HG02884 (cell line): ENCODE measurements around the gene ACOT9.
"Not testable (repeated sequence)": the region's sequence is repeated elsewhere in the genome, so short reads cannot be mapped to it uniquely, and the experiment has no call there.

ENCODE experiments used
- ATAC-seq: cut with Tn5 transposase; IDR thresholded peaks from one replicate; pipeline ENCODE4 v1.9.1; 2021; ENCODE audit warnings: mild to moderate bottlenecking, moderate library complexity; ENCODE audit not compliant: unreplicated experiment

ACOT9 gene, protein sequence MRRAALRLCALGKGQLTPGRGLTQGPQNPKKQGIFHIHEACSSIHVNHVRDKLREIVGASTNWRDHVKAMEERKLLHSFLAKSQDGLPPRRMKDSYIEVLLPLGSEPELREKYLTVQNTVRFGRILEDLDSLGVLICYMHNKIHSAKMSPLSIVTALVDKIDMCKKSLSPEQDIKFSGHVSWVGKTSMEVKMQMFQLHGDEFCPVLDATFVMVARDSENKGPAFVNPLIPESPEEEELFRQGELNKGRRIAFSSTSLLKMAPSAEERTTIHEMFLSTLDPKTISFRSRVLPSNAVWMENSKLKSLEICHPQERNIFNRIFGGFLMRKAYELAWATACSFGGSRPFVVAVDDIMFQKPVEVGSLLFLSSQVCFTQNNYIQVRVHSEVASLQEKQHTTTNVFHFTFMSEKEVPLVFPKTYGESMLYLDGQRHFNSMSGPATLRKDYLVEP

DNA sequence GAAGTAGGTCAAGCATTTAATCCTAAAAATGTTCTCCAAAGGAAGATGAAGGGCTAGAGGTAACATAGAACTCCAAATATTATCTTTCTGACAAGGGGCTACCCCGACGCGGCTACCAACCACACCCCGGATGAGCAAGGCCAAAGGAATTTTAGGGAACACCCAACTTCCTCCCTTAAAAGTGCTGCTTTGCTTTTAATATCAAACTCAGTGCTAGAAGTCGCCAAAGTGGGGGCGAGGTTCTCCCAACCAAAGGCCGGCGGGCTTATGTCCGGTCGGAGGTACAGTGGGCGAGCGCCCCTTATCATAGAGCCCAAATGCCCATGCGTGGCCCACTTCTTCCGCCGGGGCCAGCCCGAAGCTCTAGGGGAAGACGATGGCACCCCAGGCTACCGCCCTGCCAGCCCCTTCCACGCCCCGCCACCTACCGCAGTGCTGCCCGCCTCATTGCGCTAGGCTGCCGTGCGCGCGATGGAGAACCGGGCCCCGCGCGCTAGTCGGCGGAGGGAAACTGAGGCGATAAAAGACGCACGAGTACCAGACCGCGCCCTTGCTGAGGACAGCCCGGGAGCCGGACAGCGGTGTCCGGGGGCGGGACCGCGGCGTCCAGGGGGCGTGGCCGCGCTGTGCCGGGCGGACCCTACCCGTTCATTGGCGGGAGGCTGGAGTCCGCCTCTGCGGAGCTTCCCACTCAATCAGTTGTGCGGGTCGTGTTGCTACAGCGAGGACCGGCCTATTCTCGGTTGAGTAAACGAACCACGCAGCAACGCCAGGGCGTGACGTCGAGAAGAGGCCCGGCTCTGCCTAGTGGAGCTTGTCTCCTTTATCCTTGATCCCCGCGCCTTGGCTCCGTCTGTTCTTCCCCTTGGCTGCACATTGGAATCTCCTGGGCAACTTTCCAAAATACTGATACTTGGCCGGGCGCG lies at the start of gene ACOT9:
Gene ACOT9 (minus strand): TSS at position 580 of the 926 bp plus-strand sequence. CDS start 132 bp downstream, at position 448.
- ATAC-seq = peak; percentile 93

GRCh38 chrX:23790155-23790497 lies 47.0 kb upstream of the ACOT9 start:
- no peak for ATAC-seq

DNA sequence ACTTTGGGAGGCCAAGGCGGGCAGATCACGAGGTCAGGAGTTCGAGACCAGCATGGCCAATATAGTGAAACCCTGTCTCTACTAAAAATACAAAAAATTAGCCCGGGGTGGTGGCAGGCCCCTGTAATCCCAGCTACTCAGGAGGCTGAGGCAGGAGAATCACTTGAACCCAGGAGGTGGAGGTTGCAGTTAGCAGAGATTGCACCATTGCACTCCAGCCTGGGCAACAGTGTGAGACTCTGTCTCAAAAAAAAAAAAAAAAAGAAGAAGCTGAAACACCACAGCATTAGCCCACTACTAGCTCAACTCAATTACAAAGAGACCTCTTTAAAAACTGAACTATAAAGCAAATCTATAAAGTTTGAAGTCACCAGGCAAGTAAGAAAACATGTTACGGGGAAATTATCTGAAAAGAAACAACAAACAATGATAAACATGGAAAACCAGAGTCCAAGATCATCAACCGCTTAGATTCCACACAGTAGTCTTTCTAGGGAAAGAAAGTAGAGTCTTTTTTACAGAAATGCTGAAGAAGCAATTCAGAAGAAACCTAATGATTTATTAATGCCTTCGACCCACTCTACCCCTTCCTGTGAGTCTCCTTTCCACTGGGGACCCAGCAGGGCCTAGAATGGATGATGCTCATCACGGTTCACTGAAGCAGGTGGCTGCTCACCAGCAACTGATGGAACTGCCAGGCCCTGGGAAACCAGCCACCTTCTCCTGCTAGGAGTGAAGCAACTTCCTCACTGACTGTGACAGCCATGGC lies 46.5 kb upstream of the ACOT9 start:
- no peak for ATAC-seq

GRCh38 chrX:23788946-23789345 lies 45.9 kb upstream of the ACOT9 start:
- no peak for ATAC-seq

DNA sequence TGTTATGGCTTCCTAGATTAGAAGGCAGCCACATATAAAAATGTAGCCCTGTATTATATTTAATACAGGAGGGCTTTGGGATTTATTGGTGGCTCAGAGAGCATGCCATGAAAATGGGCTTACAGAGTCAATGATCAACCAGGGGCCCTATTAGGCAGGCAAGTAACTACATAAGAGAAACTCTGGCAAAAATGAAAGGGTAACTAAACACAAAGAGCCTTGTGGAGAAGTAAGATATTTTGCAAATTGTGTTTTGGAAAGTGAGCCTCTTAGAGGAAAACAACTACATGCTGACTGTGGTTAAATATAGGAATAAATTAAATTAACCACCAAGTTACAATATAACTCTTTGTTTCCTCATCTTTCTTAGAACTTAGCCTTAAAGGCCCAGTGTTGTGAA lies 45.4 kb upstream of the ACOT9 start:
- no peak for ATAC-seq

DNA sequence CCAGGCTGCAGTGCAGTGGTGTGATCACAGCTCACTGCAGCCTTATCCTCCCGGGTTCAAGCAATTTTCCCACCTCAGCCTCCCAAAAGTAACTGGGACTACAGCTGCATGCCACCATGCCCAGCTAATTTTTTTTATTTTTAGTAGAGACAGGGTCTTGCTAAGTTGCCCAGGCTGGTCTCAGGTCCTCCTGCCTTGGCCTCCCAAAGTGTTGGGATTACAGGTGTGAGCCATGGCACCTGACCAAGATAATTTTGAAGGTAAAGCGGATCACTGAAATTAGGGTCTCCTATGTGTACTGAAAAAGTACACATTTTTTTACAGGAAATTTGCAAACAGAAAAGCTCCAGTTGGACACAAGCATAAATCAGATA lies 44.7 kb upstream of the ACOT9 start:
- no peak for ATAC-seq

DNA sequence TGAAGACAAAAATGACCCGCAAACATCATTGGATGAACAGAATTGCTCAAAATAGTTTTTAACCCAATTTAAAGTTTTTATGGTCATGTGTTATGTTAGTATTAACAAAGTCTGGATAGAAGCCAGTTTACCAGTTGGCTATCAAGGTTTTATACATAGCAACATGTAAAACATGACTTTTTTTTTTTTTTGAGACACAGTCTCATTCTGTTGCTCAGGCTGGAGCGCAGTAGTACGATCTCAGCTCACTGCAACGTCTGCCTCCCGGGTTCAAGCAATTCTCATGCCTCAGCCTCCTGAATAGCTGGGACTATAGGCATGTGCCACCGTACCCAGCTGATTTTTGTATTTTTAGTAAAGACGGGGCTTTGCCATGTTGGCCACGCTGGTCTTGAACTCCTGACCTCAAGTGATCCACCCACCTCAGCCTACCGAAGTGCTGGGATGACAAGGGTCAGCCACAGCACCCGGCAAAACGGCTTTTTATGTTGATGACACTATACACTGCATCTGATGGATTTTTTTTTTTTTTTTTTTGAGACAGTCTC lies 43.3 kb upstream of the ACOT9 start:
- ATAC-seq = no peak

DNA sequence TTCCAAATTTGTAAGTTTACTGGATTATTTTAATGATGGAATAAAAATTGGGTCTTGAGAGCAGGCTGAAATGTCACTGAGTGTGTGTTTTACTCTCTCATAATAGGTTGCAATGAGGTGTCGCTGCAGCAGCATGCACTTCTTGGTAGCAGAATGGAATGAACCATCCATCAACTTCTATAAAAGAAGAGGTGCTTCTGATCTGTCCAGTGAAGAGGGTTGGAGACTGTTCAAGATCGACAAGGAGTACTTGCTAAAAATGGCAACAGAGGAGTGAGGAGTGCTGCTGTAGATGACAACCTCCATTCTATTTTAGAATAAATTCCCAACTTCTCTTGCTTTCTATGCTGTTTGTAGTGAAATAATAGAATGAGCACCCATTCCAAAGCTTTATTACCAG lies 42.5 kb upstream of the ACOT9 start:
- ATAC-seq = no peak

GRCh38 chrX:23784470-23785331 lies 41.6 kb upstream of the ACOT9 start:
- no peak for ATAC-seq

GRCh38 chrX:23783589-23784469 lies 40.8 kb upstream of the ACOT9 start:
- no peak for ATAC-seq

GRCh38 chrX:23782863-23783588 lies 40.0 kb upstream of the ACOT9 start, which contains the start of gene SAT1:
Gene SAT1 (plus strand): TSS chrX:23783173. CDS start chrX:23783352, 179 bp downstream.
- peak; percentile 79 for ATAC-seq

GRCh38 chrX:23782455-23782854 lies 39.4 kb upstream of the ACOT9 start:
- no peak for ATAC-seq

GRCh38 chrX:23779025-23779424 lies 35.9 kb upstream of the ACOT9 start:
- ATAC-seq = no peak

DNA sequence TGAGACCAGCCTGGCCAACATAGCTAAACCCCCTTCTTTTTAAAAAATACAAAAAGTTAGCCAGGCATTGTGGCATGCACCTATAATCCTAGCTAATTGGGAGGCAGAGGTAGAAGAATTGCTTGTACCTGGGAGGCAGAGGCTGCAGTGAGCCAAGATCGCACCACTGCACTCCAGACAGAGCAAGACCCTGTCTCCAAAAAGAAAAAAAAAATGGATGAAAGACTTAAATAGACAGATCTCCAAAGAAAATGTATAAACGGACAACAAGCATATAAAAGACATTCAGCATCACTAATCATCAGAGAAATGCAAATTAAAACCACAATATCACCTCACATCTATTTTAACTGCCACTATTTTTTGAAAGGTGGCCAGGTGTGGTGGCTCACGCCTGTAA lies 33.3 kb upstream of the ACOT9 start:
- ATAC-seq = no peak

GRCh38 chrX:23773601-23774175 lies 30.6 kb upstream of the ACOT9 start:
- peak; percentile 83 for ATAC-seq

DNA sequence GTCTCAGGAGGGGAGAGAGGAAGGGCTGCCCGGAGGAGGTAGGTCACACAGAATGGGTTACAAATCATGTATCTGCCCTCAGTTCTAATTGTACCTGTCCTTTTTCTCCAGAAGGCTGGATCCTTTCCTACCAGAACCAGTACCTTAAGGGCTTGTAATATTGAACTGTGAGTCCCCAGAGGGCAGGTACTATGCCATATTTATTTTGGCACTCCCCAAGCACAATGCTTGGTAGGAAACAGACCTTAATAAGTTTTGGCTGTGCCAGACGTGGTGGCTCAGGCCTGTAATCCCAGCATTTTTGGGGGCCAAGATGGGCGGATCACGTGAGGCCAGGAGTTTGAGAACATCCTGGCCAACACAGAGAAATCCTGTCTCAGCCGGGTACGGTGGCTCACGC lies 28.0 kb upstream of the ACOT9 start:
- ATAC-seq = not testable (repeated sequence)

GRCh38 chrX:23770142-23770541 lies 27.1 kb upstream of the ACOT9 start:
- ATAC-seq = no peak
